ENCODE data around the gene OR2T35. TPM values are rescaled to one million over a fixed set of nuclear protein-coding genes. Genes with fewer than 3 reads are reported as not detected.
A peak's percentile ranks its signal among the peaks of the same experiment; 100 is the strongest.

Gene OR2T35
- polyA plus RNA-seq, 5 donors, result not detected

DNA sequence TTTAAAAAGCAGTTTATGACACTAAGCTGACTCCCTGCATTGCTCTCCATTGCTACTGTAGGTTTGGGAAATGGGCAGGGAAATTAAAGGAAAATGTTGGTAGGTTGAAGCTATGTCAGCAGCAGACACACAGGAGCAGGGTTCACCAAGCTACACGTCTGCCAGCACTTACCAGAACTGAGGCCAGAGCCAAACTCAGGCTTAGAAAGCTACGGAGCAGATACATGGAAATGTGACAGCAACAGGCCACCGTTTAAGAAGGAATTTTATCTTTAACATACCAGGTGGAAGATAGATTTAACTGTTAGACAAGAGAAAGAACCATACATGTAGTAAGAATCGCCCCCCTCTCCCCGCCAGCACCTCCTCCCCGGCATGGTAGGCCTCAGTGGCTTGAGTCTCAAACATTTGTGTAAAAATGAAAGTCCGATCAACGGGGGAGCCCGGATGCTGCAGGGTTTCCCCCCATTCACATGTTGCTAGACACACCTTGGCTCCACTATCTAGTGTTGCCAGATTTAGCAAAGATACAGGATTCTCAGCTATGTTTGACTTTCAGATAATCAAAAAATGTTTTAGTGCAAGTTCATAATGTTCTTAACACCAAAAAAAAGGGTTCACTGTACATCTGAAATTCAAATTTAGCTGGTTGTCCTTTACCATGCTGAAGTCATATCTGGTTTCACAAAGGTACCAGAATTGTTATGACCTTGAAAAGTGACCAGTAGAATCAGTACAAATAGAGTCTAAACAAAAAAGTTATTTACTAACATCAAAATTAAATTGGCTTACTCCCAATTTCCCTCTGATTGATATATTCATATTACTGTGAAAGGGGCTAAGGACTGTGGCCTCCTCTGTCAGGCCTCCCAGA lies 16.9 kb downstream of the OR2T35 start:
- DNase-seq, result no peak

GRCh38 chr1:248625971-248626370 lies 19.1 kb downstream of the OR2T35 start:
- no peak for DNase-seq

DNA sequence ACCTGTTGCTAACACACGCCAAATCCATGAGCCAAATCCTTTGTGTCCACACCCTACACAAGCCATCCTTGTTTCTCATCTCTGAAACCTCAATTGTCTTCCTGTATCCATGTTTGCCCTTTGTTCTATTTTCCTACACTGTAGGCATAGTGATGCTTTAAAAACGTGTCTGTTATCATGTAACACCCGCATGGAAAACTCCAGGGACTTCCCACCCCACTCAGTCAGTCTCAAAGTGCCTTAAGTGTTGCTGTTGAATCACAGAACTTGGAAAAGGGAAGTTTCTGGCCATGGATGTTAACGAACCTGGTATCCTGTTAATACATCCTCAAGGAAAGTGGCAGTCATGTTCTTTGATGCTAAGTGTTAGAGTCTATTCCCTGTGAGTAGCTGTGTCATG lies 19.9 kb downstream of the OR2T35 start:
- DNase-seq, result no peak

GRCh38 chr1:248622570-248623001 lies 22.5 kb downstream of the OR2T35 start:
- DNase-seq, result no peak

DNA sequence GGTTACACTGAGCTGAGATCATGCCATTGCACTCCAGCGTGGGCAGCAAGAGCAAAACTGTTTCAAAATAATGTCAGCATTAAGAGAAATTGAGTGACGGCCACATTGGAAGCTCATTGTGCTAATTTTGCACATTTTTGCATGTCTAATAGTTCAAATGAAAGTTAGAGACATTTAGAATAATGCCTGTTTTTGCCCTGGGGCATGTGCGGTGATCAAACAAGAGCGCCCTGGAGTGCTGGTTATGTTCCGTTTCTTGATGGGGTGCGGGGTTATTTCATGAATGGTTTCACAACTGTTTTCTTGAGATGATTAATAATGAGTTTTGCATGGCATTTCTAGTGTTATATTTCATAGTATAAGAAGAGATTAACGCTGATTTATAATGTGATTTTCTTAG lies 23.3 kb downstream of the OR2T35 start:
- DNase-seq, result no peak

DNA sequence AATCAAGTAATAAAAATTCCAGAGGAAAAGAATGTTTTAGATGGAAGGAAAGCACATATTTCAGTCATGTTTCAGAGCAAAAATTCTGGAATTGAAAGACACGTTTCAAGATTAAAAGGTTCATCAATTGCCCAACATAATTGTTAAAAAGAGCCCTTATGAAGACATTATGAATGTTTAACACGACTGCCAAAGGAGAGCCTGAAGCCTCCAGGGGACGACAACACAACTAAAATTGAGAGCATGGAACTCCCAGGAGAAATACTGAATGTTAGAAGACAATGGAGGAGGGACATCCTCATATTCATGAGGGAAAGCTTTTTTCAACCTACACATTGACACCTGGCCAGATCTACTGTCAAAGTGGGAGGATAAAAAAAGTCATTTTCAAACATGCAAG lies 26.2 kb downstream of the OR2T35 start:
- DNase-seq, result peak in 1 of 2 donors; percentile 7

GRCh38 chr1:248618119-248618518 lies 27.0 kb downstream of the OR2T35 start:
- no peak for DNase-seq

GRCh38 chr1:248613742-248614141 lies 31.3 kb downstream of the OR2T35 start:
- DNase-seq, result no peak

- no peak for DNase-seq
Measured at GRCh38 chr1:248611883-248612414, 33.1 kb downstream of the OR2T35 start.

GRCh38 chr1:248610301-248610700 lies 34.8 kb downstream of the OR2T35 start:
- no peak for DNase-seq

DNA sequence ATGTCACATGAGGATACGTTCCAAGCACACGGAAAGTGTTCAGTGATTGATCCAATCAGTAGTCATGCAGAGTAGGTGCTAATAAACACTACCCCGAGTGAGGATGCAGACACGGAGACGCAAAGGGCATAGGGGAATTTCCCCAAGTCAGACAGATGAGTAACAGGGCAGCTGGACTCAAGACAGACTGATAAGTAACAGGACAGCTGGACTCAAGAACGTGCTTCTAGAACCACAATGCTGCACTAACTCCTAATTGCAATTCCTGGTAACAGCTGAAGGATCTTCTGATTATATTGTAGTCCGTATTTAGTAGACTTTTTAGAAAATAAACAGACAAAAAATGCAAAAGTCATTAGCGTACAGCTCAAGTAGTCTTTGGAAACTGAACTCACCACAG lies 45.7 kb downstream of the OR2T35 start:
- DNase-seq, result no peak

DNA sequence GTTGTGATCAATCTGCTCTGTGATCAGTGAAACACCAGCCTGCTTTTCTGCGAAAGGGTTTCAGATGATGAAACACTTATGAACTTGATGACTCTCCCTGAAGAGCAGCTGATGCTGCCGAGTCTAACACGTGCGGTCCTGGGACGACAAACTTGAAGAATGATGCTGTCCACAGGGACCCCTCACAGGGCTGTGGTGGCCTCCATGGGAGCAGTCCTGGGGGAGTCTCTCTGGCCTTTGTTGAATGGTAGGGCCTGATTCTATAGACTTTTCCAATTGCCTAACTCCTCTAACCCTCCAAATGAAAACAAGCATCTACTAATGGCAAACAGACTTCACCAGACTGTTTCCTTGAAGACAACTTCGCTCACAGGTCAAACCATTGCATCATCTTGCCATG lies 47.5 kb downstream of the OR2T35 start, which contains the start of gene OR2T10:
OR2T10 (minus strand) TSS at position 112 of the 400 bp plus-strand sequence. CDS start 3,932 bp downstream, outside the sequence.
- no peak for DNase-seq

- no peak for DNase-seq
Measured at GRCh38 chr1:248596615-248597014, 48.5 kb downstream of the OR2T35 start.

- DNase-seq, result no peak
Measured at GRCh38 chr1:248593226-248593625, 51.9 kb downstream of the OR2T35 start.

DNA sequence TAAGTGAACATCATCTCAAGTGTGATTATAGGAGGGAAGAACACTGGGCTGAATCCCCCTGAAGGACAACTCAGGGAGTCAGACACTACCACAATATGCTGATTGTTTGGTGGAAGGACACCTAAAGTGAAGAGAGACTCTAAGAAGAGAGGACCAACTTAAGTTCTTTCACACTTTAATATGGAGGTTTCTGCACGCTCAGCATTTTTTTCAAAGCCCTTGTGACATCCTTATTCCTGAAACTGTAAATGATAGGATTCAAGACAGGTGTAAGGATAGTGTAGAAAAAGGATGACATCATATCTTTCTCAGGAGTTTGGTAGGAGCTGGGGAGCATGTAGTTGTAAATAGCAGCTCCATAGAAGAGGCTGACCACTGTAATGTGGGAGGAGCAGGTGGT lies 52.4 kb downstream of the OR2T35 start:
- no peak for DNase-seq

DNA sequence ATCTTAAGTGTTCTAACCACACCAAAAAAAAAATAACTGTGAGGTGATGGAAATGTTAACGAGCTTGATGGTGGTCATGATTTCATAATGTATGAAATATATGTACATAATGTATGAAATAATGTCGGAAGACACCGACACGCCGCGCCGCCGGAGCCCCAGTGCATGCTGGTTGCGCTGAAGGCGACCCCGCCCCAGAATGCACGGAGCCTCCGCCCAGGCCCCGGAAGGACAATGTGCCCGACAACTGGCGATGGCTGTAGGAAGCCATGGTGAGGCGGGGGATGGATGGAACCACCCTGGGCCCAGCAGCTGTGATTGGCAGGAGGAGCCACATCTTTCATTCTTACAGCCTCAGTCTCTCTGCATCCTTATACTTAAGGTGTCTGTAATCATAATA lies 55.0 kb downstream of the OR2T35 start:
- DNase-seq, result no peak

- DNase-seq, result no peak
Measured at GRCh38 chr1:248589334-248589733, 55.7 kb downstream of the OR2T35 start.

Other genes starting within 250 kb of the OR2T35 start
- gene OR2T1, start 242.2 kb downstream of the OR2T35 start, polyA plus RNA-seq (ENCODE audit: insufficient read depth in 1 of 5, insufficient read length in 5 of 5, low replicate concordance in 1 of 5), result not detected
- not detected for gene OR2T2, start 199.6 kb downstream of the OR2T35 start, polyA plus RNA-seq (ENCODE audit: insufficient read depth in 1 of 5, insufficient read length in 5 of 5, low replicate concordance in 1 of 5)
- not detected for gene OR2T3, start 171.9 kb downstream of the OR2T35 start, polyA plus RNA-seq (ENCODE audit: insufficient read depth in 1 of 5, insufficient read length in 5 of 5, low replicate concordance in 1 of 5)
- gene OR2T5, start 156.7 kb downstream of the OR2T35 start, polyA plus RNA-seq (ENCODE audit: insufficient read depth in 1 of 5, insufficient read length in 5 of 5, low replicate concordance in 1 of 5), result not detected
- under 1 TPM in 4 of 5 donors, not detected in 1; 0.03 to 0.08 (median 0.04) TPM for gene OR2G6, start 137.2 kb downstream of the OR2T35 start, polyA plus RNA-seq (ENCODE audit: insufficient read depth in 1 of 5, insufficient read length in 5 of 5, low replicate concordance in 1 of 5)
- gene OR2T29, start 82.5 kb downstream of the OR2T35 start, polyA plus RNA-seq (ENCODE audit: insufficient read depth in 1 of 5, insufficient read length in 5 of 5, low replicate concordance in 1 of 5), result not detected
- gene OR2T34, start 70.5 kb downstream of the OR2T35 start, polyA plus RNA-seq (ENCODE audit: insufficient read depth in 1 of 5, insufficient read length in 5 of 5, low replicate concordance in 1 of 5), result not detected
- not detected for gene OR2T10, start 47.6 kb downstream of the OR2T35 start, polyA plus RNA-seq (ENCODE audit: insufficient read depth in 1 of 5, insufficient read length in 5 of 5, low replicate concordance in 1 of 5)
- gene OR2T11, start 10.2 kb downstream of the OR2T35 start, polyA plus RNA-seq (ENCODE audit: insufficient read depth in 1 of 5, insufficient read length in 5 of 5, low replicate concordance in 1 of 5), result not detected
- gene OR2T27, start 10.2 kb upstream of the OR2T35 start, polyA plus RNA-seq (ENCODE audit: insufficient read depth in 1 of 5, insufficient read length in 5 of 5, low replicate concordance in 1 of 5), result not detected
- gene OR14I1, start 57.5 kb upstream of the OR2T35 start, polyA plus RNA-seq (ENCODE audit: insufficient read depth in 1 of 5, insufficient read length in 5 of 5, low replicate concordance in 1 of 5), result not detected
- not detected for gene LYPD8, start 110.5 kb upstream of the OR2T35 start, polyA plus RNA-seq (ENCODE audit: insufficient read depth in 1 of 5, insufficient read length in 5 of 5, low replicate concordance in 1 of 5)
- 10 to 100 TPM; 20.4 to 27.5 (median 23.8) TPM for gene SH3BP5L, start 180.6 kb upstream of the OR2T35 start, polyA plus RNA-seq (ENCODE audit: insufficient read depth in 1 of 5, insufficient read length in 5 of 5, low replicate concordance in 1 of 5)
- gene ZNF672, start 192.9 kb upstream of the OR2T35 start, polyA plus RNA-seq (ENCODE audit: insufficient read depth in 1 of 5, insufficient read length in 5 of 5, low replicate concordance in 1 of 5), result 10 to 100 TPM; 15.8 to 24.6 (median 17.6) TPM
- 10 to 100 TPM; 47.5 to 69.4 (median 56.3) TPM for gene ZNF692, start 213.8 kb upstream of the OR2T35 start, polyA plus RNA-seq (ENCODE audit: insufficient read depth in 1 of 5, insufficient read length in 5 of 5, low replicate concordance in 1 of 5)

All from right lung (tissue), 5 donors.